Panc1 (cell line): Measurements from ENCODE around the gene KIR2DL1. TPM values are rescaled to one million over a fixed set of nuclear protein-coding genes. Genes with fewer than 3 reads are reported as not detected.
"Not testable (repeated sequence)": the region's sequence is repeated elsewhere in the genome, so short reads cannot be mapped to it uniquely, and the experiment has no call there.

Experiments
- ATAC-seq: fragments of 200-7000 bp; cut with Tn5 transposase; 2 replicates; pipeline ENCODE4 v1.9.1; 2020; ENCODE audit warnings: mild to moderate bottlenecking, moderate library complexity
- BruUV-seq: library from RNA; stranded (reverse); fragments of 400-500 nt; replicated peaks from 2 replicates; lab custom pipeline; 2021; lab: Mats Ljungman, UMichigan
- CTCF ChIA-PET: fragments of 300-600 bp; sonication (Branson Sonifier 250); formaldehyde crosslinking; loops from one replicate; lab custom pipeline; 2022; ENCODE audit warnings: antibody characterized with exemption; lab: Charles Lee
- POLR2A ChIA-PET: fragments of 300-600 bp; sonication (Branson Sonifier 250); formaldehyde crosslinking; loops from one replicate; lab custom pipeline; 2022; ENCODE audit warnings: antibody characterized with exemption; lab: Charles Lee
- DNase-seq: peaks from one replicate; pipeline ENCODE4 v3.0.0-alpha.2; 2010; ENCODE audit warnings: low read depth, low spot score
- H3K27ac ChIP-seq: 2 replicates; pipeline ENCODE4 v1.5.1; 2011; ENCODE audit warnings: mild to moderate bottlenecking, low read length, inconsistent platforms
- H3K27me3 ChIP-seq: fragments of 200-500 bp; sonication (Bioruptor generic); 2 replicates; pipeline ENCODE4 v1.6.0; 2014; ENCODE audit warnings: low read length, inconsistent platforms; ENCODE audit not compliant: control insufficient read depth, insufficient read depth
- H3K36me3 ChIP-seq: fragments of 200-500 bp; sonication (Bioruptor generic); 2 replicates; pipeline ENCODE4 v1.5.1; 2014; ENCODE audit warnings: inconsistent platforms, mild to moderate bottlenecking, low read length, moderate library complexity; ENCODE audit not compliant: control insufficient read depth, insufficient read depth
- H3K4me1 ChIP-seq: 2 replicates; pipeline ENCODE4 v1.5.1; 2011; ENCODE audit warnings: inconsistent platforms, mild to moderate bottlenecking, low read length, moderate library complexity; ENCODE audit not compliant: control insufficient read depth, insufficient read depth
- H3K4me3 ChIP-seq, 2 experiments: 2 replicates each; pipeline ENCODE4 v1.5.1; 2011 to 2012; ENCODE audit warnings: low read depth in 2 of 2, low read length in 2 of 2, mild to moderate bottlenecking in 2 of 2, inconsistent platforms in 1 of 2, moderate library complexity in 1 of 2
- H3K9me3 ChIP-seq: fragments of 200-500 bp; sonication (Bioruptor generic); 2 replicates; pipeline ENCODE4 v1.5.1; 2014; ENCODE audit warnings: low read depth, mild to moderate bottlenecking, inconsistent platforms, low read length, moderate library complexity; ENCODE audit not compliant: control insufficient read depth, insufficient read depth
- POLR2AphosphoS5 ChIP-seq: IDR thresholded peaks from 2 replicates; pipeline ENCODE4 v1.6.1; 2012; ENCODE audit warnings: mild to moderate bottlenecking, low read depth, low read length, moderate library complexity
- SIN3A ChIP-seq: IDR thresholded peaks from 2 replicates; pipeline ENCODE4 v1.6.1; 2012; ENCODE audit warnings: low read depth, mild to moderate bottlenecking, low read length, moderate library complexity, borderline replicate concordance; ENCODE audit not compliant: insufficient read depth
- TCF7L2 ChIP-seq: IDR thresholded peaks from 2 replicates; pipeline ENCODE4 v1.6.1; 2011; ENCODE audit warnings: mild to moderate bottlenecking, low read depth, low read length, inconsistent platforms
- in situ Hi-C: cut with HindIII; loops from 2 replicates; pipeline ENCODE4 v1.10.0; 2016; ENCODE audit warnings: low sequenced_read_pairs, low pct_unique_long_range_greater_than_20kb
- intact Hi-C: fragments of 100-400 bp; cut with micrococcal nuclease; formaldehyde crosslinking; loops from one replicate; pipeline ENCODE4 v1.10.0; 2022; ENCODE audit not compliant: unreplicated experiment
- total RNA-seq: library from RNA; stranded (reverse); gene quantifications from one replicate; pipeline ENCODE4 v1.2.1, GENCODE V29; 2021; ENCODE audit not compliant: unreplicated experiment
- TF ChIP-seq, protein P1 (sequence below), 2 experiments: IDR thresholded peaks; 2 replicates each; pipeline ENCODE4 v1.6.1; 2011 to 2012; ENCODE audit warnings: low read depth in 2 of 2, control low read depth in 1 of 2, low read length in 1 of 2, mild to moderate bottlenecking in 1 of 2, moderate library complexity in 1 of 2; ENCODE audit not compliant: insufficient read depth in 1 of 2
- TF ChIP-seq, protein P2 (sequence below): fragments of 450-650 bp; IDR thresholded peaks from 2 replicates; pipeline ENCODE4 v1.5.1; 2017; ENCODE audit warnings: mild to moderate bottlenecking

Gene KIR2DL1
- total RNA-seq, 1 experiment from 2014 or later: not detected

DNA sequence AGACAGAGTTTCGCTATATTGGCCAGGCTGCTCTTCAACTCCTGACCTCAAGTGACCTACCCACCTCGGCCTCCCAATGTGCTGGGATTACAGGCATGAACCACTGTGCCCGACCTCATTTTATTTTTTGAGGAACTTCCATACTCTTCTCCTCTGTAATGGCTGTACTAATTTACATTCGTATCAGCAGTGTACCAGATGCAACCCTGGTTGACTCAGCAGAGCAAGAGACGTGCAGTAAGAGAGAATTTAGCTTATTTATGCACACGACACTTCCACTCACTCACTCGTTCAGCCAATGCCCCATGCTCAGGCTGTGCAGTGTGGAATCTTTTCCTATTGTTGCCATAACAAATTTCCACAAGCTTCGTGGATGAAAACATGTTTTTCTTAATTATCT, 38.4 kb upstream of the KIR2DL1 start:
- POLR2A ChIA-PET: interaction anchor here (0.6 kb wide), 1 partner anchor 27 kb away, joined by 3 read pairs; no protein-coding TSS in a partner anchor
- BruUV-seq: no TSS peak
- in situ Hi-C loops (no loop called here), intact Hi-C loops (no loop called here)
- no peaks in the 10 kb centered on the region for H3K4me1 ChIP-seq
- no peak for DNase-seq
- H3K27me3 ChIP-seq: peaks cover 20% of the 10 kb centered on the region
- no peaks in the 10 kb centered on the region for H3K9me3 ChIP-seq
- H3K4me3 ChIP-seq: no peak overlapping the region
- CTCF ChIA-PET: no interaction called here
- no peak for TF ChIP-seq POLR2AphosphoS5
- TF ChIP-seq SIN3A: no peak
- TF ChIP-seq, protein P1, sequence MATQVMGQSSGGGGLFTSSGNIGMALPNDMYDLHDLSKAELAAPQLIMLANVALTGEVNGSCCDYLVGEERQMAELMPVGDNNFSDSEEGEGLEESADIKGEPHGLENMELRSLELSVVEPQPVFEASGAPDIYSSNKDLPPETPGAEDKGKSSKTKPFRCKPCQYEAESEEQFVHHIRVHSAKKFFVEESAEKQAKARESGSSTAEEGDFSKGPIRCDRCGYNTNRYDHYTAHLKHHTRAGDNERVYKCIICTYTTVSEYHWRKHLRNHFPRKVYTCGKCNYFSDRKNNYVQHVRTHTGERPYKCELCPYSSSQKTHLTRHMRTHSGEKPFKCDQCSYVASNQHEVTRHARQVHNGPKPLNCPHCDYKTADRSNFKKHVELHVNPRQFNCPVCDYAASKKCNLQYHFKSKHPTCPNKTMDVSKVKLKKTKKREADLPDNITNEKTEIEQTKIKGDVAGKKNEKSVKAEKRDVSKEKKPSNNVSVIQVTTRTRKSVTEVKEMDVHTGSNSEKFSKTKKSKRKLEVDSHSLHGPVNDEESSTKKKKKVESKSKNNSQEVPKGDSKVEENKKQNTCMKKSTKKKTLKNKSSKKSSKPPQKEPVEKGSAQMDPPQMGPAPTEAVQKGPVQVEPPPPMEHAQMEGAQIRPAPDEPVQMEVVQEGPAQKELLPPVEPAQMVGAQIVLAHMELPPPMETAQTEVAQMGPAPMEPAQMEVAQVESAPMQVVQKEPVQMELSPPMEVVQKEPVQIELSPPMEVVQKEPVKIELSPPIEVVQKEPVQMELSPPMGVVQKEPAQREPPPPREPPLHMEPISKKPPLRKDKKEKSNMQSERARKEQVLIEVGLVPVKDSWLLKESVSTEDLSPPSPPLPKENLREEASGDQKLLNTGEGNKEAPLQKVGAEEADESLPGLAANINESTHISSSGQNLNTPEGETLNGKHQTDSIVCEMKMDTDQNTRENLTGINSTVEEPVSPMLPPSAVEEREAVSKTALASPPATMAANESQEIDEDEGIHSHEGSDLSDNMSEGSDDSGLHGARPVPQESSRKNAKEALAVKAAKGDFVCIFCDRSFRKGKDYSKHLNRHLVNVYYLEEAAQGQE (IDR thresholded peaks at IDR 0.05; ENCODE audit: insufficient read depth in 1 of 2, low read depth in 2 of 2, low read length in 1 of 2): no peak
- TF ChIP-seq, protein P2, sequence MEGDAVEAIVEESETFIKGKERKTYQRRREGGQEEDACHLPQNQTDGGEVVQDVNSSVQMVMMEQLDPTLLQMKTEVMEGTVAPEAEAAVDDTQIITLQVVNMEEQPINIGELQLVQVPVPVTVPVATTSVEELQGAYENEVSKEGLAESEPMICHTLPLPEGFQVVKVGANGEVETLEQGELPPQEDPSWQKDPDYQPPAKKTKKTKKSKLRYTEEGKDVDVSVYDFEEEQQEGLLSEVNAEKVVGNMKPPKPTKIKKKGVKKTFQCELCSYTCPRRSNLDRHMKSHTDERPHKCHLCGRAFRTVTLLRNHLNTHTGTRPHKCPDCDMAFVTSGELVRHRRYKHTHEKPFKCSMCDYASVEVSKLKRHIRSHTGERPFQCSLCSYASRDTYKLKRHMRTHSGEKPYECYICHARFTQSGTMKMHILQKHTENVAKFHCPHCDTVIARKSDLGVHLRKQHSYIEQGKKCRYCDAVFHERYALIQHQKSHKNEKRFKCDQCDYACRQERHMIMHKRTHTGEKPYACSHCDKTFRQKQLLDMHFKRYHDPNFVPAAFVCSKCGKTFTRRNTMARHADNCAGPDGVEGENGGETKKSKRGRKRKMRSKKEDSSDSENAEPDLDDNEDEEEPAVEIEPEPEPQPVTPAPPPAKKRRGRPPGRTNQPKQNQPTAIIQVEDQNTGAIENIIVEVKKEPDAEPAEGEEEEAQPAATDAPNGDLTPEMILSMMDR: no peak
- no peak for TF ChIP-seq TCF7L2
- ATAC-seq: no peak
- no peak overlapping the region for H3K27ac ChIP-seq
- H3K36me3 ChIP-seq: no peaks in the 10 kb centered on the region

GRCh38 chr19:54738306-54738705, 31.3 kb upstream of the KIR2DL1 start, which contains the start of gene KIR2DL3:
Gene KIR2DL3 (plus strand): TSS chr19:54738513. CDS start chr19:54738546, 33 bp downstream.
- intact Hi-C loops: loop anchor here (5.0 kb wide), 1 partner anchor 109 kb away; no protein-coding TSS in a partner anchor
- H3K27ac ChIP-seq, CTCF ChIA-PET, POLR2A ChIA-PET, ATAC-seq, H3K4me1 ChIP-seq, H3K4me3 ChIP-seq, in situ Hi-C loops, H3K9me3 ChIP-seq, H3K27me3 ChIP-seq, BruUV-seq, DNase-seq, H3K36me3 ChIP-seq: not testable (repeated sequence)

- Histone ChIP-seq H3K4me1 (no peaks in the 10 kb centered on the region), H3K27me3 (no peaks in the 10 kb centered on the region), H3K36me3 (no peaks in the 10 kb centered on the region), H3K9me3 (no peaks in the 10 kb centered on the region), H3K4me3 (no peak overlapping the region), H3K27ac (no peak overlapping the region)
- TF ChIP-seq, protein P2: no peak
- TF ChIP-seq, protein P1 (IDR thresholded peaks at IDR 0.05; ENCODE audit: insufficient read depth in 1 of 2, low read depth in 2 of 2, low read length in 1 of 2): no peak
- TF ChIP-seq SIN3A (no peak), POLR2AphosphoS5 (no peak), TCF7L2 (no peak)
- BruUV-seq: no TSS peak
- POLR2A ChIA-PET: no interaction called here
- CTCF ChIA-PET: no interaction called here
- ATAC-seq (no peak), DNase-seq (no peak)
- in situ Hi-C loops (no loop called here), intact Hi-C loops (loop anchor here (5.0 kb wide), 1 partner anchor 109 kb away; no protein-coding TSS in a partner anchor)
Measured at GRCh38 chr19:54738715-54739114, 30.9 kb upstream of the KIR2DL1 start.
